ENCODE measurements around the gene RNF149. TPM values are rescaled to one million over a fixed set of nuclear protein-coding genes. Genes with fewer than 3 reads are reported as not detected.
A peak's percentile ranks its signal among the peaks of the same experiment; 100 is the strongest.

The RNF149 gene, protein sequence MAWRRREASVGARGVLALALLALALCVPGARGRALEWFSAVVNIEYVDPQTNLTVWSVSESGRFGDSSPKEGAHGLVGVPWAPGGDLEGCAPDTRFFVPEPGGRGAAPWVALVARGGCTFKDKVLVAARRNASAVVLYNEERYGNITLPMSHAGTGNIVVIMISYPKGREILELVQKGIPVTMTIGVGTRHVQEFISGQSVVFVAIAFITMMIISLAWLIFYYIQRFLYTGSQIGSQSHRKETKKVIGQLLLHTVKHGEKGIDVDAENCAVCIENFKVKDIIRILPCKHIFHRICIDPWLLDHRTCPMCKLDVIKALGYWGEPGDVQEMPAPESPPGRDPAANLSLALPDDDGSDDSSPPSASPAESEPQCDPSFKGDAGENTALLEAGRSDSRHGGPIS
- polyA plus RNA-seq (2011; rRNA removed): 15.5 and 18.8 TPM in 2 replicates
- 12.3 and 14.0 TPM in 2 replicates for polyA minus RNA-seq (2011; rRNA and poly(A)+ RNA removed)

DNA sequence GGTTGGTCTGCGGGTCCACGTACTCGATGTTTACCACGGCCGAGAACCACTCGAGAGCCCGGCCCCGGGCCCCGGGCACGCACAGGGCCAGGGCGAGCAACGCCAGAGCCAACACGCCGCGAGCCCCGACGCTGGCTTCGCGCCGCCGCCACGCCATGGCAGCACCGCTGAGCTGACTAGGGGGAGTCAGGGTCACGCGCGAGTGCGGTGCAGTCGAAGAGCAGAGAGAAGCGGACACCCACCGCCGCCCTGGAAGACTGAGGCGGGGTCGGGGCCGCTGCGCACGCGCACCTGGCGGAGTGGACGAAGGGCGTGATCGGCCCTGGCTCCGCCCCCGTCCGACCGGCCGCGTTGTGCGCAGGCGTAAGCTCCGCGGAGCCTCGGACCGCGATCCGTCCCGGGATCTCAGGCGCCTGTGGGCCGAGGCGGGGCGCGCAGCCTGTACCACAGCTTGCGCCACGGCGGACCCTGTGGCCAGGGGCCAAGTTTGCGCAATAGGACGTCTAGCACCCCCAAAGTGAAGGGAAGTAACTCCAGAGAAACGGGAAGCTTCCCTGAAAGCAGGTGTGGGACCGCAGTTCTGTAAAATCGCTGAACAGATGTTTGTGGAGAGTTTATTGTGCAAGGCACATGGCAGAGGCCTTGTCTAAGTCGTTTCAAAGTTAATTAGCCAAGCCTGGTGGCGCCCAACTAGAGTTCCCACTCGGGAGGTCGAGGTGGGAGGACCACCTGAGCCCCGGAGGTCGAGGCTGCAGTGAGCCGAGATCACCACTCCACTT is at the start of gene RNF149:
TSS of gene RNF149 (minus strand) at position 270 of the 779 bp plus-strand sequence. CDS start at position 157, 113 bp downstream.
- Histone ChIP-seq H3K27ac (ENCODE audit: low read depth, low read length) (peak within 1 kb of the TSS; percentile 69), H3K9me3 (ENCODE audit: control insufficient read depth, insufficient read depth, low read length) (no peaks in the 10 kb centered on the region), H3K4me3 (ENCODE audit: low read depth, low read length) (peak within 1 kb of the TSS; percentile 81), H3K27me3 (ENCODE audit: control insufficient read depth, insufficient read depth, low read length) (peaks cover 5% of the 10 kb centered on the region)
- DNase-seq (ENCODE audit: low read depth, low spot score): peak; percentile 75
- ChIA-PET CTCF (interaction anchor here (0.6 to 1.2 kb wide), 4 partner anchors 34 to 1296 kb away, joined by 3 to 4 read pairs (median 3); no protein-coding TSS in a partner anchor), POLR2A (interaction anchor here (0.6 to 1.1 kb wide), 5 partner anchors 14 to 1290 kb away, joined by 3 to 4 read pairs (median 4); no protein-coding TSS in a partner anchor)
- TF ChIP-seq, protein P1, sequence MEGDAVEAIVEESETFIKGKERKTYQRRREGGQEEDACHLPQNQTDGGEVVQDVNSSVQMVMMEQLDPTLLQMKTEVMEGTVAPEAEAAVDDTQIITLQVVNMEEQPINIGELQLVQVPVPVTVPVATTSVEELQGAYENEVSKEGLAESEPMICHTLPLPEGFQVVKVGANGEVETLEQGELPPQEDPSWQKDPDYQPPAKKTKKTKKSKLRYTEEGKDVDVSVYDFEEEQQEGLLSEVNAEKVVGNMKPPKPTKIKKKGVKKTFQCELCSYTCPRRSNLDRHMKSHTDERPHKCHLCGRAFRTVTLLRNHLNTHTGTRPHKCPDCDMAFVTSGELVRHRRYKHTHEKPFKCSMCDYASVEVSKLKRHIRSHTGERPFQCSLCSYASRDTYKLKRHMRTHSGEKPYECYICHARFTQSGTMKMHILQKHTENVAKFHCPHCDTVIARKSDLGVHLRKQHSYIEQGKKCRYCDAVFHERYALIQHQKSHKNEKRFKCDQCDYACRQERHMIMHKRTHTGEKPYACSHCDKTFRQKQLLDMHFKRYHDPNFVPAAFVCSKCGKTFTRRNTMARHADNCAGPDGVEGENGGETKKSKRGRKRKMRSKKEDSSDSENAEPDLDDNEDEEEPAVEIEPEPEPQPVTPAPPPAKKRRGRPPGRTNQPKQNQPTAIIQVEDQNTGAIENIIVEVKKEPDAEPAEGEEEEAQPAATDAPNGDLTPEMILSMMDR (IDR thresholded peaks at IDR 0.05; ENCODE audit: low read depth, low read length): no peak

DNA sequence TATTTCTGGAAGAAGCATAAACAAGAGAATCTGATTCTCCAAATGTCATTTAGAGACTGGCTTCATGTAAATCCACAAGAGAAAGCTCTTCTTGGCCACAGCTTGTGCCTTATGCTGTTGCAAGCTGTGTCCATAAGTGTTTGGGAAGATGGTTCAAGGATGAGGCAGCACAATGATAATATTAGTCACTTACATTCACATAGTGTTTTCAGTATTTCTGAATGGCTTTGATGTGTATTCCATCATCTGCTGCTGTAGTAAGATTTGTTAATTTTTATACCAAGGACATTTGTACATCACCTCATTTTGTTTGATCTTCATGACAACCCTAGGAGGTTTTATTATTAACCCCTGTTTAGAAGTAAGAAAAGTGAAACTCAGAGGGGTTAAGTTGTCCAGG is 48.9 kb upstream of the RNF149 start:
- DNase-seq (ENCODE audit: low read depth, low spot score): no peak
- ChIA-PET POLR2A (no interaction called here), CTCF (interaction anchor here (1.2 to 2.4 kb wide), 3 partner anchors 15 to 29 kb away, joined by 5 read pairs; no protein-coding TSS in a partner anchor)
- Histone ChIP-seq H3K4me3 (ENCODE audit: low read depth, low read length) (no peak overlapping the region), H3K27ac (ENCODE audit: low read depth, low read length) (no peak overlapping the region), H3K9me3 (ENCODE audit: control insufficient read depth, insufficient read depth, low read length) (no peaks in the 10 kb centered on the region), H3K27me3 (ENCODE audit: control insufficient read depth, insufficient read depth, low read length) (peaks cover 12% of the 10 kb centered on the region)
- TF ChIP-seq, protein P1 (IDR thresholded peaks at IDR 0.05; ENCODE audit: low read depth, low read length): no peak

DNA sequence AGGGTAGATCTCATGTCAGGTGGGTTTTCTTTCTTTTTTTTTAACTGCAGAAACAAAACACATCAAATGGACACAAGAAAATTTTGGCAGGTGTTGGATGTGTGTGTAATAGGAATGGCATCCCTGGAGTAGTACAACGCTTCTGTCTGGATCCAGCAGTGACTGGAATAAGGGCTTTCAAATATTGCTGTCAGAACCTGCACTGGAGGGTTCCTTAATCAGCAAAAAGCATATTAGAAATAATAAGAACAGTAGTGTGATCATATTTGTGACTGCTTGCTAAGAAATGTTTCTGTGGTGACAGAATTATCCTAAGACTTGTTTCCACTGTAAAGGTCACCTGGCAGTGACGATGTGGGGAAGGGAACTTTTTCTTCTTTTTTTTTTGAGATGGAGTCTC is 48.0 kb upstream of the RNF149 start:
- no peak for DNase-seq (ENCODE audit: low read depth, low spot score)
- Histone ChIP-seq H3K27ac (ENCODE audit: low read depth, low read length) (no peak overlapping the region), H3K4me3 (ENCODE audit: low read depth, low read length) (no peak overlapping the region), H3K9me3 (ENCODE audit: control insufficient read depth, insufficient read depth, low read length) (no peaks in the 10 kb centered on the region), H3K27me3 (ENCODE audit: control insufficient read depth, insufficient read depth, low read length) (peaks cover 5% of the 10 kb centered on the region)
- TF ChIP-seq, protein P1 (IDR thresholded peaks at IDR 0.05; ENCODE audit: low read depth, low read length): no peak
- POLR2A ChIA-PET: no interaction called here
- CTCF ChIA-PET: interaction anchor here (2.4 kb wide), 1 partner anchor 30 kb away, joined by 5 read pairs; no protein-coding TSS in a partner anchor

DNA sequence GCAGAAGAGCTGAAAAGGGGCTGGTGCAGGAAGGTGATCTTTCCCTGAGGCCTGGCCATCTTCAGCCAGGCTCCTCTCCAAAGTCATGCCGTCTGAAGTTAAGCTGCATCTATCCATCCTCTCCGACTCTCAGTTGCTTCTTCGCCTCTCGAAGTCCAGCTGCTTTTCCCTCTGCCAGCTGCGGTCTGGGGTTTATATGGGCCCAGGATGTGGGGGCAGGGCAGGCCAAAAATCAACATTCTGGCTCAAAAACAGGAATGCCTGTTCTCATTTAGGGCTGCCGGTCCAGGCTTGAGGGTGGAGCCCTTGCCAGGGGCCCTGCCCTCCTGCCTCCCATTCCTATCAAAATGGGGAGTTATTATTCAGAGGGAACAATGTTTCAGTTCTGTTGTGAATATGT is 47.6 kb upstream of the RNF149 start:
- Histone ChIP-seq H3K9me3 (ENCODE audit: control insufficient read depth, insufficient read depth, low read length) (no peaks in the 10 kb centered on the region), H3K27ac (ENCODE audit: low read depth, low read length) (no peak overlapping the region), H3K27me3 (ENCODE audit: control insufficient read depth, insufficient read depth, low read length) (peaks cover under 1% of the 10 kb centered on the region), H3K4me3 (ENCODE audit: low read depth, low read length) (no peak overlapping the region)
- ChIA-PET CTCF (no interaction called here), POLR2A (no interaction called here)
- DNase-seq (ENCODE audit: low read depth, low spot score): no peak
- TF ChIP-seq, protein P1 (IDR thresholded peaks at IDR 0.05; ENCODE audit: low read depth, low read length): no peak
